HEK293T (cell line): Measurements from ENCODE around the gene RPL13A.

Experiments used
- BHLHE40 ChIP-seq: fragments of 450-650 bp; IDR thresholded peaks from 2 replicates; pipeline ENCODE4 v1.6.1; 2016; ENCODE audit warnings: mild to moderate bottlenecking, moderate library complexity, borderline replicate concordance
- CTBP1 ChIP-seq: fragments of 450-650 bp; IDR thresholded peaks from 2 replicates; pipeline ENCODE4 v1.6.1; 2016; ENCODE audit warnings: borderline replicate concordance
- FOXA1 ChIP-seq: fragments of 450-650 bp; IDR thresholded peaks from 2 replicates; pipeline ENCODE4 v1.6.1; 2016; ENCODE audit warnings: mild to moderate bottlenecking
- SP1 ChIP-seq: fragments of 450-650 bp; IDR thresholded peaks from 2 replicates; pipeline ENCODE4 v1.6.1; 2017
- SUZ12 ChIP-seq: fragments of 450-650 bp; IDR thresholded peaks from 2 replicates; pipeline ENCODE4 v1.6.1; 2016; ENCODE audit warnings: mild to moderate bottlenecking
- TARDBP ChIP-seq: fragments of 450-650 bp; IDR thresholded peaks from 2 replicates; pipeline ENCODE4 v1.6.1; 2016
- ZNF384 ChIP-seq: fragments of 450-650 bp; IDR thresholded peaks from 2 replicates; pipeline ENCODE4 v1.6.1; 2016
- TF ChIP-seq, protein P1 (sequence below): fragments of 450-650 bp; IDR thresholded peaks from 2 replicates; pipeline ENCODE4 v1.6.1; 2016

DNA sequence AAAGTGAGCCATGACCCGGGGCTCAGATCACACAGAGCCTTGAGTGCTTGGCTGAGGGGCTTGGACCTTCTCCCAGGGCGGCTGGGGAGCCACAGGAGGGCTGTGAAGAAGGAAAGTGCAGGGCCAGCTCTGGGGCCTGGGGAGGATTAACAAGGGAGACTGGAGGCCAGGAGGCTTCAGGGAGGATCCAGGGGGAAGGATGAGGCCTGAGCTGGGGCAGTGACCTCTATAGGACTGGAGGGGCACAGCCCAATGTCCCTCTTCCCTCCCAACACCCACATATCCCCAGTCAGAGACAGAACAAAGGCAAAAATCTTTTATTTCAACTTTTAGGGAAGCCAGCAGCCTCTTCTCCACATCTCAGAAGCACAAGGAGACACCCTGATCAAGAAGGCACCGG is 41.4 kb upstream of the RPL13A start:
- no peak for TF ChIP-seq FOXA1
- TF ChIP-seq TARDBP: no peak
- TF ChIP-seq, protein P1, sequence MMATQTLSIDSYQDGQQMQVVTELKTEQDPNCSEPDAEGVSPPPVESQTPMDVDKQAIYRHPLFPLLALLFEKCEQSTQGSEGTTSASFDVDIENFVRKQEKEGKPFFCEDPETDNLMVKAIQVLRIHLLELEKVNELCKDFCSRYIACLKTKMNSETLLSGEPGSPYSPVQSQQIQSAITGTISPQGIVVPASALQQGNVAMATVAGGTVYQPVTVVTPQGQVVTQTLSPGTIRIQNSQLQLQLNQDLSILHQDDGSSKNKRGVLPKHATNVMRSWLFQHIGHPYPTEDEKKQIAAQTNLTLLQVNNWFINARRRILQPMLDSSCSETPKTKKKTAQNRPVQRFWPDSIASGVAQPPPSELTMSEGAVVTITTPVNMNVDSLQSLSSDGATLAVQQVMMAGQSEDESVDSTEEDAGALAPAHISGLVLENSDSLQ: no peak
- TF ChIP-seq ZNF384: no peak
- no peak for TF ChIP-seq BHLHE40
- no peak for TF ChIP-seq SP1
- no peak for TF ChIP-seq SUZ12
- TF ChIP-seq CTBP1: no peak
